Trophoblast cell (in vitro differentiated cells and primary cell): ENCODE measurements around the gene LAMC2.

Source experiments
- DNase-seq, 2 donors: peaks; one replicate each; pipeline ENCODE4 v3.0.0-alpha.2; 2016
- H2AFZ ChIP-seq: 2 replicates; pipeline ENCODE4 v1.6.1; 2013; ENCODE audit warnings: low read length, moderate library complexity, mild to moderate bottlenecking; ENCODE audit not compliant: insufficient read depth, poor library complexity
- H2AK5ac ChIP-seq: 2 replicates; pipeline ENCODE4 v1.6.1; 2013; ENCODE audit warnings: mild to moderate bottlenecking, low read length
- H2BK120ac ChIP-seq: 2 replicates; pipeline ENCODE4 v1.6.1; 2013; ENCODE audit warnings: low read length, mild to moderate bottlenecking, moderate library complexity; ENCODE audit not compliant: insufficient read depth, poor library complexity
- H2BK12ac ChIP-seq: 2 replicates; pipeline ENCODE4 v1.6.1; 2013; ENCODE audit warnings: mild to moderate bottlenecking, low read length, moderate library complexity
- H2BK5ac ChIP-seq: 2 replicates; pipeline ENCODE4 v1.6.1; 2013; ENCODE audit warnings: low read length, low read depth, moderate library complexity, mild to moderate bottlenecking; ENCODE audit not compliant: poor library complexity
- H3K14ac ChIP-seq: 2 replicates; pipeline ENCODE4 v1.6.1; 2013; ENCODE audit warnings: mild to moderate bottlenecking, low read length
- H3K18ac ChIP-seq: 2 replicates; pipeline ENCODE4 v1.6.1; 2013; ENCODE audit warnings: mild to moderate bottlenecking, low read length
- H3K23ac ChIP-seq: 2 replicates; pipeline ENCODE4 v1.6.1; 2013; ENCODE audit warnings: low read length
- H3K27ac ChIP-seq: 2 replicates; pipeline ENCODE4 v1.5.1; 2013; ENCODE audit warnings: low read depth, mild to moderate bottlenecking, inconsistent platforms, low read length, moderate library complexity
- H3K27me3 ChIP-seq: 2 replicates; pipeline ENCODE4 v1.6.1; 2013; ENCODE audit warnings: inconsistent platforms, mild to moderate bottlenecking, low read length, moderate library complexity; ENCODE audit not compliant: insufficient read depth
- H3K36me3 ChIP-seq, 2 experiments: 1 replicate in 1 of 2; 2 replicates in 1 of 2; pipeline ENCODE4 v1.6.1; 2013; ENCODE audit warnings: low read length in 2 of 2, mild to moderate bottlenecking in 2 of 2, moderate library complexity in 1 of 2; ENCODE audit not compliant: insufficient read depth in 2 of 2, control insufficient read depth in 1 of 2
- H3K4ac ChIP-seq: 2 replicates; pipeline ENCODE4 v1.6.1; 2013; ENCODE audit warnings: low read depth, mild to moderate bottlenecking, low read length, moderate library complexity
- H3K4me1 ChIP-seq, 2 experiments: 1 replicate in 1 of 2; 2 replicates in 1 of 2; pipeline ENCODE4 v1.6.1; 2013; ENCODE audit warnings: low read length in 2 of 2, mild to moderate bottlenecking in 2 of 2, moderate library complexity in 1 of 2; ENCODE audit not compliant: insufficient read depth in 2 of 2, control insufficient read depth in 1 of 2
- H3K4me2 ChIP-seq: 2 replicates; pipeline ENCODE4 v1.6.1; 2013; ENCODE audit warnings: inconsistent platforms, mild to moderate bottlenecking, low read length, moderate library complexity
- H3K4me3 ChIP-seq: 2 replicates; pipeline ENCODE4 v1.5.1; 2013; ENCODE audit warnings: mild to moderate bottlenecking, low read depth, low read length, inconsistent platforms
- H3K79me1 ChIP-seq: one replicate; pipeline ENCODE4 v1.6.1; 2013; ENCODE audit warnings: low read length
- H3K79me2 ChIP-seq: 2 replicates; pipeline ENCODE4 v1.6.1; 2013; ENCODE audit warnings: low read length, mild to moderate bottlenecking; ENCODE audit not compliant: control insufficient read depth, insufficient read depth, poor library complexity
- H3K9ac ChIP-seq: 2 replicates; pipeline ENCODE4 v1.6.1; 2013; ENCODE audit warnings: mild to moderate bottlenecking, low read length
- H3K9me3 ChIP-seq: 2 replicates; pipeline ENCODE4 v1.6.1; 2013; ENCODE audit warnings: low read depth, mild to moderate bottlenecking, control low read depth, inconsistent platforms, low read length; ENCODE audit not compliant: insufficient read depth
- H4K12ac ChIP-seq: 2 replicates; pipeline ENCODE4 v1.6.1; 2013; ENCODE audit warnings: low read depth, mild to moderate bottlenecking, low read length, moderate library complexity
- H4K8ac ChIP-seq: 2 replicates; pipeline ENCODE4 v1.6.1; 2013; ENCODE audit warnings: low read depth, mild to moderate bottlenecking, low read length, moderate library complexity
- H4K91ac ChIP-seq: one replicate; pipeline ENCODE4 v1.6.1; 2013; ENCODE audit warnings: low read depth, mild to moderate bottlenecking, low read length, moderate library complexity
- WGBS: extraction: QIAGEN DNeasy Blood & Tissue Kit; methylation state at CpG from one replicate; pipeline ENCODE4 v1.1.7; 2013; ENCODE audit warnings: missing lambda C conversion rate; ENCODE audit not compliant: insufficient read length, insufficient coverage; ENCODE audit errors: extremely low coverage; 5-methylcytosine and 5-hydroxymethylcytosine counted together

LAMC2 gene

GRCh38 chr1:183173828-183174227 is 12.2 kb upstream of the LAMC2 start:
- Histone ChIP-seq H3K27me3 (no peaks in the 10 kb centered on the region), H3K27ac (no peak overlapping the region), H3K4me1 (no peaks in the 10 kb centered on the region), H3K36me3 (no peaks in the 10 kb centered on the region), H3K4me2 (no peak overlapping the region), H3K9me3 (no peaks in the 10 kb centered on the region), H2BK5ac (no peak overlapping the region), H3K79me1 (no peaks in the 10 kb centered on the region), H4K91ac (no peak overlapping the region), H3K4ac (no peak overlapping the region), H3K14ac (no peak overlapping the region), H2BK12ac (no peak overlapping the region), H2BK120ac (no peak overlapping the region), H3K4me3 (no peak overlapping the region), H3K18ac (no peak overlapping the region), H3K9ac (no peak overlapping the region), H4K8ac (no peak overlapping the region), H2AFZ (no peak overlapping the region), H3K79me2 (no peaks in the 10 kb centered on the region), H3K23ac (no peak overlapping the region), H4K12ac (no peak overlapping the region), H2AK5ac (no peak overlapping the region)
- no peak for DNase-seq
- no CpG with 5 or more reads among the region's 2 CpGs for WGBS

- H3K9me3 ChIP-seq: no peaks in the 10 kb centered on the region
- H3K9ac ChIP-seq: no peak overlapping the region
- no peak overlapping the region for H3K4ac ChIP-seq
- no peak overlapping the region for H4K91ac ChIP-seq
- H3K27ac ChIP-seq: no peak overlapping the region
- no peak overlapping the region for H2AK5ac ChIP-seq
- no peak overlapping the region for H2AFZ ChIP-seq
- H3K18ac ChIP-seq: no peak overlapping the region
- H3K79me1 ChIP-seq: no peaks in the 10 kb centered on the region
- H3K4me1 ChIP-seq: peaks cover 0 to 2% of the 10 kb centered on the region in 2 experiments
- no peak overlapping the region for H4K12ac ChIP-seq
- no peak overlapping the region for H3K4me2 ChIP-seq
- H3K14ac ChIP-seq: no peak overlapping the region
- no peak overlapping the region for H3K4me3 ChIP-seq
- no peak overlapping the region for H2BK5ac ChIP-seq
- no peaks in the 10 kb centered on the region for H3K36me3 ChIP-seq
- no peak overlapping the region for H3K23ac ChIP-seq
- no peak overlapping the region for H2BK120ac ChIP-seq
- H3K27me3 ChIP-seq: no peaks in the 10 kb centered on the region
- no peak for DNase-seq
- no peaks in the 10 kb centered on the region for H3K79me2 ChIP-seq
- no peak overlapping the region for H4K8ac ChIP-seq
- no peak overlapping the region for H2BK12ac ChIP-seq
- WGBS: no CpG with 5 or more reads among the region's 1 CpG
Observed at GRCh38 chr1:183175631-183176030, 10.4 kb upstream of the LAMC2 start.

- Histone ChIP-seq H3K18ac (no peak overlapping the region), H3K4me1 (peaks cover 0 to 4% of the 10 kb centered on the region in 2 experiments), H4K12ac (no peak overlapping the region), H3K9me3 (no peaks in the 10 kb centered on the region), H3K9ac (no peak overlapping the region), H2BK5ac (no peak overlapping the region), H3K36me3 (no peaks in the 10 kb centered on the region), H3K79me2 (no peaks in the 10 kb centered on the region), H3K27ac (no peak overlapping the region), H3K23ac (no peak overlapping the region), H3K4me2 (no peak overlapping the region), H3K4ac (no peak overlapping the region), H3K14ac (no peak overlapping the region), H4K8ac (no peak overlapping the region), H4K91ac (no peak overlapping the region), H3K79me1 (no peaks in the 10 kb centered on the region), H2AK5ac (no peak overlapping the region), H2AFZ (no peak overlapping the region), H2BK12ac (no peak overlapping the region), H3K27me3 (no peaks in the 10 kb centered on the region), H3K4me3 (no peak overlapping the region), H2BK120ac (no peak overlapping the region)
- WGBS: no CpG with 5 or more reads among the region's 7 CpGs
- no peak for DNase-seq
Observed at GRCh38 chr1:183178545-183178944, 7.5 kb upstream of the LAMC2 start.

DNA sequence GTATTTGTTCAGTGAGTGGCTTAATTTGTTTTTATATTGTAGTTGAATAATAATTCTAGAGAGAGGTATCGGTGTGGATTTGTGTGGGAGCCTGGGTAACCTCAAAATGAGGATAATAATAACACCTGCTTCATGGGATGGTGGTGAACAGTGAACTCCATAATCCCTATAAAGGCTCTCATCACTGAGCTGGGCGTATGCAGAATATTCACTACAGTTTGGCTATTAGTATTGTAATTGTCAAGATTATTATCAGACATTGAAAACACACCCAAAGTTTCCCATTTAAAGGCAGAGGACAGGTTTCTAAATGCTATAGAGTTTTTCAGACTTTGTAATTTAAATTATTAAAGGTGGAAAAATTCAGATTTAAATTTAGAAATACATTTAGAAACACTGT is 7.0 kb upstream of the LAMC2 start:
- Histone ChIP-seq H3K79me2 (no peaks in the 10 kb centered on the region), H4K8ac (no peak overlapping the region), H2AFZ (no peak overlapping the region), H3K4ac (no peak overlapping the region), H3K14ac (no peak overlapping the region), H3K27ac (no peak overlapping the region), H3K27me3 (no peaks in the 10 kb centered on the region), H2BK120ac (no peak overlapping the region), H3K4me2 (no peak overlapping the region), H3K36me3 (no peaks in the 10 kb centered on the region), H3K4me1 (peaks cover 0 to 4% of the 10 kb centered on the region in 2 experiments), H3K4me3 (no peak overlapping the region), H4K91ac (no peak overlapping the region), H3K18ac (no peak overlapping the region), H3K9ac (no peak overlapping the region), H3K23ac (no peak overlapping the region), H3K9me3 (no peaks in the 10 kb centered on the region), H2AK5ac (no peak overlapping the region), H2BK12ac (no peak overlapping the region), H2BK5ac (no peak overlapping the region), H3K79me1 (no peaks in the 10 kb centered on the region), H4K12ac (no peak overlapping the region)
- no peak for DNase-seq
- WGBS: 100% methylated on average over 1 of the region's 2 CpGs
